Upper lobe of right lung (tissue), 1 donor: Measurements from ENCODE around the gene C17orf67. TPM values are rescaled to one million over a fixed set of nuclear protein-coding genes. Genes with fewer than 3 reads are reported as not detected.

ENCODE experiments used
- ATAC-seq: fragments of 200-7000 bp; cut with Tn5 transposase; one replicate; pipeline ENCODE4 v1.9.1; 2020; ENCODE audit warnings: mild to moderate bottlenecking, moderate library complexity
- DNase-seq: peaks from one replicate; pipeline ENCODE4 v3.0.0-alpha.2; 2020
- H3K27ac ChIP-seq: fragments of 200-600 bp; one replicate; pipeline ENCODE4 v1.8.0; 2022
- H3K27me3 ChIP-seq: fragments of 200-600 bp; one replicate; pipeline ENCODE4 v1.8.0; 2022; ENCODE audit warnings: mild to moderate bottlenecking
- H3K36me3 ChIP-seq: fragments of 200-600 bp; one replicate; pipeline ENCODE4 v1.8.0; 2022
- H3K4me1 ChIP-seq: fragments of 200-600 bp; one replicate; pipeline ENCODE4 v1.8.0; 2022
- H3K4me3 ChIP-seq: fragments of 200-600 bp; one replicate; pipeline ENCODE4 v1.8.0; 2022; ENCODE audit warnings: mild to moderate bottlenecking
- H3K9me3 ChIP-seq: fragments of 200-600 bp; one replicate; pipeline ENCODE4 v1.8.0; 2022
- intact Hi-C: fragments of 100-400 bp; cut with DNase I; formaldehyde crosslinking; loops from one replicate; pipeline ENCODE4 v1.11.0; 2022
- total RNA-seq: library from RNA; stranded (reverse); fragmentation: NEBNext Ultra II Directional; extraction: Animal tissue kit (Norgen Biotek cat#: 25700); gene quantifications from one replicate; pipeline ENCODE4 v1.2.1, GENCODE V29; 2021
- TF ChIP-seq, protein P1 (sequence below): fragments of 200-600 bp; IDR thresholded peaks from one replicate; pipeline ENCODE4 v1.8.0; 2022; ENCODE audit warnings: antibody characterized with exemption
- donor health status: DM: no; HTN: yes; CAD: no; lungs with severe emphysema.

The C17orf67 gene
- total RNA-seq, 1 donor from 2014 or later = 3.8 TPM

DNA sequence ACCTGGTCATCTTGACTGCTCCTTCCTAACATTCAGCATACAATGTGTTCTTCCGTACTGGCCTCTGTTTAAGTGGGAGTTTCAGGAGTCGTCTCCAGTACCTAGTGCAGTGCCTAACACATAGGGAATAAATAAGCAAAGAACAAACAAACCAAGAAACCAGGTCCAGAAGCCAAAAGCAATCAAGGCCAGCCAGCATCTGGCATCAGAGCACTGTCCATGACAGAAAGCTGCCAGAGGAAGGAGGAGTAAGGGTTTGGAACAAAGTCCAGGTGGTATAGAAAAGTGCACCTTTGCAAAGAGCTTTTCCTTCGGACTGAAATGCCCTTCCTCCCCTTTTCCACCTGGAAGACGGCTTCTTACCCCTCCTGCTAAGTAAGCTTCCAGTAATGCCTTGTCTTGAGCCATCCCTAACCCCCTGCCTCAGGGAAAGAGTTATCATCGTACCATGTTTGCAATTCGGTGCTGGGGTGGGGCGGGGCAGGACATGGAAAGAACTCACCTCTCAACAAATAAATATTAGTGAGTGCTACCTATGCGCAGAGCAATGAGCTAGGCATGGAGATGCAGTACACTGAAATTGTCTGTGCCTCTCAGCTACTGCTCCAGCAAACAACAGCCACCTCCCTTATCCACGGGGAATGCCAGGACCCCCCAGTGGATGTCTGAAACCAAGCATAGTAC lies 47.6 kb downstream of the C17orf67 start:
- TF ChIP-seq, protein P1, sequence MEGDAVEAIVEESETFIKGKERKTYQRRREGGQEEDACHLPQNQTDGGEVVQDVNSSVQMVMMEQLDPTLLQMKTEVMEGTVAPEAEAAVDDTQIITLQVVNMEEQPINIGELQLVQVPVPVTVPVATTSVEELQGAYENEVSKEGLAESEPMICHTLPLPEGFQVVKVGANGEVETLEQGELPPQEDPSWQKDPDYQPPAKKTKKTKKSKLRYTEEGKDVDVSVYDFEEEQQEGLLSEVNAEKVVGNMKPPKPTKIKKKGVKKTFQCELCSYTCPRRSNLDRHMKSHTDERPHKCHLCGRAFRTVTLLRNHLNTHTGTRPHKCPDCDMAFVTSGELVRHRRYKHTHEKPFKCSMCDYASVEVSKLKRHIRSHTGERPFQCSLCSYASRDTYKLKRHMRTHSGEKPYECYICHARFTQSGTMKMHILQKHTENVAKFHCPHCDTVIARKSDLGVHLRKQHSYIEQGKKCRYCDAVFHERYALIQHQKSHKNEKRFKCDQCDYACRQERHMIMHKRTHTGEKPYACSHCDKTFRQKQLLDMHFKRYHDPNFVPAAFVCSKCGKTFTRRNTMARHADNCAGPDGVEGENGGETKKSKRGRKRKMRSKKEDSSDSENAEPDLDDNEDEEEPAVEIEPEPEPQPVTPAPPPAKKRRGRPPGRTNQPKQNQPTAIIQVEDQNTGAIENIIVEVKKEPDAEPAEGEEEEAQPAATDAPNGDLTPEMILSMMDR = no peak
- Histone ChIP-seq H3K4me1 (no peaks in the 10 kb centered on the region), H3K9me3 (no peaks in the 10 kb centered on the region), H3K27me3 (peaks cover 7% of the 10 kb centered on the region), H3K27ac (no peak overlapping the region), H3K36me3 (no peaks in the 10 kb centered on the region), H3K4me3 (no peak overlapping the region)
- no peak for DNase-seq
- intact Hi-C loops = no loop called here
- no peak for ATAC-seq

DNA sequence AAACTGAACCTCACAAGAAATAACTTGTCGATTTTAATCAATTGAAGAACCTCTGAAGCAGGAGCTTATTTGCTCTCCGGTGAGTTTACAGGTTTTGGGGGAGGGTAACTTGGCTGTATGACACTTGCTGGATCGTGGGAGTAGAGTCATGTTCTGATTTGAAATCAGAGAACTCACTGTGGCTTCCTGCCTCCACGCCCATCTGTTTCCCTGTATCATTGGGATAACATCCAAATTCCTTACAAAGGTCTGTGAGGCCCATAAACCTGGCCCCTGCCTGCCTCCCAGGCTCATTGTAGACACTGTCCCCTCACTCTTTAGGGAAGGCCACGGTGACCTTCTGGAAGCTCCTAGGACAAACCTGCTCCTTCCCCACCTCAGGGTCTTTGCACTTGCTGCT lies 48.3 kb downstream of the C17orf67 start:
- DNase-seq (no peak), ATAC-seq (no peak)
- Histone ChIP-seq H3K4me3 (no peak overlapping the region), H3K9me3 (no peaks in the 10 kb centered on the region), H3K4me1 (peaks cover 2% of the 10 kb centered on the region), H3K27me3 (peaks cover 9% of the 10 kb centered on the region), H3K36me3 (no peaks in the 10 kb centered on the region), H3K27ac (no peak overlapping the region)
- TF ChIP-seq, protein P1 = no peak
- intact Hi-C loops = no loop called here

DNA sequence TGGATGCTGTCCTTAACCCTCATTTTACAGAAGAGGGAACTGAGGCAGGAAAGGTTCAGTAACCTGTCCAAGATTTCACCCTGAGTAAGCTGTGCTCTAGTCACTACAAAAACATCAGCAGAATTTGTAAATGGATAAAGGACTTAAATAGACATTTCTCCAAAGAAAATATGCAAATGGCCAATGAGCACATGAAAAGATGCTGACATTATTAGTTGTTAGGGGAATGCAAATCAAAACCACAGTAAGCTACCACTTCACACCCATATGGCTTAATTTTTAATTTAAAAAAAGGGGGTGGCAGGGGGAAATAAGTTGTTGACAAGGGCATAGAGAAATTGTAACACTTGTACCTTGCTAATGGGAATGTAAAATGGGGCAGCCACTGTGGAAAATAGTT lies 51.4 kb downstream of the C17orf67 start:
- intact Hi-C loops = no loop called here

DNA sequence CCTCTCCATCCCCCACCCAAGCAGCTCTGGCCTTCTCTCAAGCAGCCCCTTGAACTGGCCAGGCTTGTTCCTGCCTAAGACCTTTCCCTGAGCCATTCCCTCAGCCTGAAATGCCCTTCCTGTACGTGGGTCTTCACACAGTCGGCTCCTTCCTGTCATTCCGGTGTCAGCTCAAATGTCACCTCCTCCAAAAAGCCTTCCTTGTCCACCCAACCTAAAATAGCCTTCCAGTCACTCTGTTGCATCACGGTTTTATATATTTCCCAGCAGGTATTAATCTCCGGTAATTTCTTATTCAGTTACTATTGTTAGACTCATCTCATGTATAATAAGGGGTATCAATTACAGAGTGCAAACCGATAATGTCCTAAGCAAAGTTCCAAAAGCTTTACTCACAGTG lies 51.8 kb downstream of the C17orf67 start:
- TF ChIP-seq, protein P1 = no peak
- no peak overlapping the region for H3K4me3 ChIP-seq
- no peaks in the 10 kb centered on the region for H3K9me3 ChIP-seq
- ATAC-seq (no peak), DNase-seq (no peak)
- peaks cover 10% of the 10 kb centered on the region for H3K4me1 ChIP-seq
- no peak overlapping the region for H3K27ac ChIP-seq
- peaks cover 9% of the 10 kb centered on the region for H3K27me3 ChIP-seq
- intact Hi-C loops = no loop called here
- H3K36me3 ChIP-seq = no peaks in the 10 kb centered on the region

More for the DNA sequence above, 51.4 kb downstream of the C17orf67 start:
- Histone ChIP-seq H3K4me3 (no peak overlapping the region), H3K4me1 (peaks cover 10% of the 10 kb centered on the region), H3K36me3 (no peaks in the 10 kb centered on the region), H3K27ac (no peak overlapping the region), H3K27me3 (peaks cover 9% of the 10 kb centered on the region), H3K9me3 (no peaks in the 10 kb centered on the region)
- TF ChIP-seq, protein P1 = no peak
- no peak for ATAC-seq
- no peak for DNase-seq

DNA sequence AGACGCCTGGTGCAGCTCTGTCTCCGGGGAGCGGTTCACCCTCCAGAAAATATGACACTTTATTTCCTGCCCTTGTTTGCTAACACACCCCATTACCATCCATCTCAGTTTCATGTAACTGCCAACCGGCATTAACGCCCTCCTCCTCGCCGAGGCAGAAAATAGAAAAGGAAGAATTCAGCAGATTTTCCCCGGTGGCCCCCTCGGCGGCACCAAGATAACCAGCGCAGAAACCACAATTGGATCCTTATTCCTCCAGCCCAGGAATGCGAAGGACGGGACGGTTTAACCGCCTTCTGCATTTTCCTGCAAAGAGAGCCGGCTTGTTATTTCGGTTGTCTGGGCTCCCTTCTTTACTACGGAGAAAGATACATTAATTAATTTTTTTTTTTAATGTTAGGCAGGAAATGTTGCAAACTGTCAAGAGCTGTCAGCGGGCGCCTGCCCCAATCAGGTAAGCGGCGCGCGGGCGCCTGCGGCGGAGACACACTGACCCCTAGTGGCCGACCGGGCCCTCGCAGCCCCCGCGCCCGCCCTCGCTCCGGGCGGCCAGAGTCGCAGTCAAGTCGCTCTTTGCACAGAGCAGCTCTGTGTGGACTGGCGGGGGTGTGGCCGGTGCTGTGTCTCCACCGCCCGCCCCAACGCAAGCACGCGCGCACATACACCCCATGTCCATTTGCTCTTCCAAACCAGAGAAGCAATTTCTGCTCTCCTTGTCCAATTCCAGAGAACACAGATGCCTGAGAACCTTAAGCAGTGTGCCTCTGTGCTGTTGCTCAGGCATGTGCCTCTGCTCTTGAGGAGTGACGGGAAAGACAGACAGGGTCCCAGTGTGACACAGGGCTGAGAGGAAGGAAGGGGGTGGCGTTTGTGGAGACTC lies 53.6 kb downstream of the C17orf67 start:
- no peaks in the 10 kb centered on the region for H3K9me3 ChIP-seq
- H3K27me3 ChIP-seq = peaks cover 9% of the 10 kb centered on the region
- peaks cover 10% of the 10 kb centered on the region for H3K4me1 ChIP-seq
- ATAC-seq = peak; percentile 100
- intact Hi-C loops = no loop called here
- TF ChIP-seq, protein P1 = no peak
- peak overlapping the region; percentile 42 for H3K4me3 ChIP-seq
- DNase-seq = peak; percentile 92
- no peak overlapping the region for H3K27ac ChIP-seq
- H3K36me3 ChIP-seq = no peaks in the 10 kb centered on the region
